Activated CD4-positive, alpha-beta T cell treated with anti-CD3 and anti-CD28 coated beads, Interleukin-2, Interleukin-6, amounts not matched to agents 100 ng/mL and 50 ng/mL, durations not matched to agents 16 hours and 8 hours (primary cell): Measurements from ENCODE around the gene DGUOK.
A peak's percentile ranks its signal among the peaks of the same experiment; 100 is the strongest.
"Not testable (repeated sequence)": the region's sequence is repeated elsewhere in the genome, so short reads cannot be mapped to it uniquely, and the experiment has no call there.

Experiments
- DNase-seq: peaks from one replicate; pipeline ENCODE4 v3.0.0-alpha.2; 2020

The DGUOK gene

GRCh38 chr2:73926493-73927327, at the start of gene DGUOK:
Gene DGUOK, plus strand, starts transcription at chr2:73926880. Its CDS starts 31 bp downstream, at chr2:73926911.
- DNase-seq: peak; percentile 99

- no peak for DNase-seq
These were observed 49.4 kb upstream of the DGUOK start for GRCh38 chr2:73877071-73877802.

GRCh38 chr2:73877984-73878383, 48.7 kb upstream of the DGUOK start:
- not testable (repeated sequence) for DNase-seq

DNA sequence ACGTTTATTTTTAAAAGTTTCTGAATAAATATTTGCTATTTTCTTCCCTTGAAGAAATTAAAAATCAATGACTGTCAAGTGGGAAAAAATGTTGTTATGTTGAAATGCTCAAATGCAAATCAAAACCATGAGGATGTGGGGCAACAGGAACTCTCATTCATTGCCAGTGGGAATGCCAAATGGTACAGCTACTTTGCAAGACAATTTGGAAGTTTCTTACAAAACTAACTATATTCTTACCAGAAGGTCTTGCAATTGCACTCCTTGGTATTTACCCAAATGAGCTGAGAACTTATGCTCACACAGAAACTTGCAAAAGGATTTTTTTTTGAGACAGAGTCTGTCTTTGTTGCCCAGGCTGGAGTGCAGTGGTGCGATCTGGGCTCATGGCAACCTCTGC, 41.3 kb upstream of the DGUOK start:
- no peak for DNase-seq

GRCh38 chr2:73886357-73886756, 40.3 kb upstream of the DGUOK start:
- peak; percentile 17 for DNase-seq

GRCh38 chr2:73887596-73888353, 38.9 kb upstream of the DGUOK start:
- DNase-seq: not testable (repeated sequence)

DNA sequence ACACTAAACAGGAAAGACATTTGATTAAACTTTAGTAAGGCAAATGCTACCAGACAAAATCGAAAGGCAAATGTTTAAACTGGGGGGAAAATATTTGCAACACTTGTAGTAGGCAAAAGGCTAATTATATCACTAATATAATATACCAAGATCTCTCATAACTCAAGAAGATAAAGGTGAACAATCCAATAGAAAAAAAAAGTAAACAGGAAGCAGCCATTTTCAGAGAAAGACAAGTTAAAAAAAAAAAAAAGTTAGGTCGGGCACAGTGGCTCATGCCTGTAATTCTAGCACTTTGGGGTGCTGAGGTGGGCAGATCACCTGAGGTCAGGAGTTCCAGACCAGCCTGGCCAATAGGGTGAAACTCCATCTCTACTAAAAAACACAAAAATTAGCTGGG, 38.3 kb upstream of the DGUOK start:
- DNase-seq: no peak

DNA sequence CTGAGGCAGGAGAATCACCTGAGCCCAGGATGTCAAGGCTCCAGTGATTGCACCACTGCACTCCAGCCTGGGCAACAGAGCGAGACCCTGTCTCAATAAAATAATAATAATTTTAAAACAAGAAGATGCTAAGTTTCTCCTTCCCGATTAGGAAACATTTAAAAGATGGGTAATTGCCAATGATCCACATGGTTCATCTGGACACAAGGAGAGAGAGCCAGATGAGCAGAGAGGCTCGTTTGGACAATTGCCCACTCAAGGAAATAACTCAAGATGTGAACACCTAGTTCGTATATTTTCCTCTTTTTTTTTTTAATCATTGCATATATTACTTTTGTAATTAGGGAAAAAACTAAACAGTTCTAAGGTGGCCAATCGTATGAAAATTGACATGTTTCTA, 37.5 kb upstream of the DGUOK start:
- DNase-seq: no peak

DNA sequence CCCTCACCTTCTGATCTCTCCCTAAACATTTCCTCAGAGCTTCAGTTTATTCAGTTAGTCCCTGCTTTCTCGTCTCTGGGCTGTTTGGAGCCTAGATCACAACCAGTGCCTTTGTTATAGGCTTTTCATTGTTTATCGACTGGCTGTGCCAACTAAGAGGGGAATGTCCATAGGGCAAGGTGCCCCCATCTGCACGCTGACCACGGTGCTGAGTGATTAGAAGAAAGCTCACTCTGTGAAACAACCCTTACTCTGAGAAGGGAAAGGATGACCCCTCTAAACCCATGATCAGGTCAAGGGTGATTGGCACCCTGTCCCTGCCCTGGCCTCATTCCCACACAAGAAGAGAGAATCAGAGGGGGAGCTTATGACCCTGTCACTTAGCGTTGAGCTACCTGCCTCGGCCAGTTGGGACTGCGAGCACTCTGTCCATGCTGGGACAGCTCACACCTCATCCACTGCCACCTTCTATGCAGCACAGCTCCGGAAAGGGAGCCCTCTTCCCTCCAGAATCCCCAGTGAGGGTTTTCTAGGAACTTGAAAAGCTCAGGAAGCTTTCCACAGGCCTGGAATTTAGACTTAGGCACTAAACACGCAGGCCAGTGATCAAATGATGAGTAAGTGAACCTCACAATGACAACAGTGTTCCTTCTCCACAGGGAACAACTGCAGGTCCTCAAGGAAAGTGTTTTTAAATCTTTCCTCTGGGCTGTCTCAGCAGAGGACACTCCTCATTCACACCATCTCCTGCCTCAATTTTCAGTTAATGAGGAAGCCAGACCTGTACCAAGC, 36.2 kb upstream of the DGUOK start:
- DNase-seq: no peak

GRCh38 chr2:73891276-73891901, 35.3 kb upstream of the DGUOK start:
- no peak for DNase-seq

- DNase-seq: no peak
These were observed 33.9 kb upstream of the DGUOK start, which contains the start of gene ACTG2 for GRCh38 chr2:73892631-73893329. Gene ACTG2, plus strand, starts transcription at chr2:73893008. Its CDS starts 8,304 bp downstream, at chr2:73901312.

- DNase-seq: no peak
These were observed 32.8 kb upstream of the DGUOK start for GRCh38 chr2:73893764-73894474.

DNA sequence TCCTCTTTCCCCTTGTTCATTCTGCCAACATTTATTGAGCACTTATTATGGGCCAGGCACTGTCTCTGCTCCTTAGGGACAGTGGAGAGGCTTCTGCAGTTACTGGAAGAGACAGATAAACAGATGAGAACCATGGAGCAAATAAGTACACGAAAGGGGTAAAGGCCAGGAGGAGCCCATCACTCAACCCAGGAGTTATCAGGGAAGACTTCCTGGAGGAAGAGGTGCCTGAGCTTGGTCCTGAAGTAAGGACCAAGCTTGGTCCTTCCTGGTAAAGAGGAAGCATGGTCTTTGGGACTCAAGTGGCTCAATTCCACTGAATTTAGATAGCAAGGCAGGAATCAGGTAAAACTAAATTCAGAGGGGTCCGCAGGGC, 32.2 kb upstream of the DGUOK start:
- DNase-seq: no peak

DNA sequence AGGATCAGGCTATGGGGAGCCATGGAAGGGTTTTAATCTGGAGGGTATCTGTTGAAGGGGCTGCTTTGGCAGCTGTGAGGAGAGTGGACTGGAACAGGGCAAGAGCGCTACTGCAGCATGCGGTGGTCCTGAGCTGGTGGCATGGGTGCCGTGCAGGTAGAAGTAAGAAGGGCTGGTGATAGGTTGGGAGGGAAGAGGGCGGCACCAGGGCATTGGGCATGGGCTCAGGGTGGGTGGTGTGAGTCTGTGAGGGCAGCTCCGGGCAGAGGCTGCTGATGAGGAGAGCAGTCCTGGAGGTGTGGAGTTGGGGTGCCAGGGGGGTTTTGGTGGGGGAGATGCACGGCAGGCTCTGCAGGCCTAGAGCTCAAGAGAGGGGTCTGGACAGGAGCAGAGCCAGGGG, 31.8 kb upstream of the DGUOK start:
- DNase-seq: no peak

GRCh38 chr2:73895473-73895872, 31.2 kb upstream of the DGUOK start:
- DNase-seq: peak; percentile 49

GRCh38 chr2:73896362-73897239, 30.1 kb upstream of the DGUOK start:
- peak; percentile 68 for DNase-seq

GRCh38 chr2:73897240-73897583, 29.5 kb upstream of the DGUOK start:
- DNase-seq: no peak

- DNase-seq: no peak
These were observed 28.7 kb upstream of the DGUOK start for GRCh38 chr2:73897934-73898333.

- DNase-seq: no peak
These were observed 26.8 kb upstream of the DGUOK start for GRCh38 chr2:73899801-73900336.

- no peak for DNase-seq
These were observed 25.5 kb upstream of the DGUOK start for GRCh38 chr2:73901143-73901542.
